GM12878 (cell line): Measurements from ENCODE around the gene LRRFIP2. TPM values are rescaled to one million over a fixed set of nuclear protein-coding genes. Genes with fewer than 3 reads are reported as not detected.

ENCODE experiments used
- CUX1 ChIP-seq: IDR thresholded peaks from 2 replicates; pipeline ENCODE4 v1.6.1; 2012; ENCODE audit warnings: improper control_type of control experiment, low read depth, low read length; ENCODE audit not compliant: insufficient replicate concordance
- EZH2 ChIP-seq: IDR thresholded peaks from 2 replicates; pipeline ENCODE4 v1.6.1; 2012; ENCODE audit warnings: low read depth, mild to moderate bottlenecking, control low read depth, inconsistent platforms, low read length, borderline replicate concordance; ENCODE audit not compliant: control insufficient read depth
- HDGF ChIP-seq: fragments of 450-650 bp; IDR thresholded peaks from 2 replicates; pipeline ENCODE4 v1.6.1; 2016; ENCODE audit warnings: antibody characterized with exemption
- MEF2A ChIP-seq: IDR thresholded peaks from 2 replicates; pipeline ENCODE4 v1.6.1; 2011; ENCODE audit warnings: low read depth, mild to moderate bottlenecking, low read length, moderate library complexity; ENCODE audit not compliant: insufficient read depth
- POLR2AphosphoS5 ChIP-seq: IDR thresholded peaks from 2 replicates; pipeline ENCODE4 v1.6.1; 2011; ENCODE audit warnings: mild to moderate bottlenecking, low read length, inconsistent platforms
- POU2F2 ChIP-seq: IDR thresholded peaks from 3 replicates; pipeline ENCODE4 v1.6.1; 2011; ENCODE audit warnings: low read depth, mild to moderate bottlenecking, low read length, borderline replicate concordance
- RAD21 ChIP-seq: IDR thresholded peaks from 2 replicates; pipeline ENCODE4 v1.6.1; 2011; ENCODE audit warnings: mild to moderate bottlenecking, low read depth, low read length, moderate library complexity; ENCODE audit not compliant: insufficient read depth
- TARDBP ChIP-seq: IDR thresholded peaks from 2 replicates; pipeline ENCODE4 v1.6.1; 2016; ENCODE audit warnings: borderline replicate concordance
- TCF7 ChIP-seq: IDR thresholded peaks from 2 replicates; pipeline ENCODE4 v1.6.1; 2014; ENCODE audit warnings: antibody characterized with exemption, borderline replicate concordance
- YY1 ChIP-seq: IDR thresholded peaks from 2 replicates; pipeline ENCODE4 v1.6.1; 2011; ENCODE audit warnings: low read depth, mild to moderate bottlenecking, low read length
- ZBTB40 ChIP-seq: fragments of 450-650 bp; IDR thresholded peaks from 2 replicates; pipeline ENCODE4 v1.6.1; 2016; ENCODE audit warnings: mild to moderate bottlenecking, moderate library complexity, borderline replicate concordance
- polyA plus RNA-seq, 11 experiments: library from polyadenylated mRNA; depleted of rRNA in 4 of 11; unstranded in 6 of 11; stranded (reverse) in 5 of 11; fragments of >200 nt; fragmentation: Nextera tagmentation in 4 of 11; fragmentation: Illumina TruSeq in 1 of 11; extraction: Ambion mirVana in 4 of 11; extraction: Trizol in 1 of 11; gene quantifications; 1 replicate in 1 of 11; 2 replicates in 10 of 11; pipeline versions ENCODE4 v1.2.1 to v1.2.3, GENCODE V29; 2011 to 2016; ENCODE audit warnings: inconsistent platforms in 2 of 11, missing spikeins in 2 of 11, low read depth in 1 of 11
- total RNA-seq, 4 experiments: library from RNA; depleted of rRNA in 3 of 4; stranded (reverse); fragments of >200 nt in 3 of 4; fragmentation: Illumina TruSeq in 1 of 4; extraction: Trizol in 1 of 4; gene quantifications; 2 replicates each; pipeline versions ENCODE4 v1.2.1 to v1.2.3, GENCODE V29; 2013 to 2021
- TF ChIP-seq, protein P1 (sequence below): IDR thresholded peaks from 2 replicates; pipeline ENCODE4 v1.6.1; 2012; ENCODE audit warnings: mild to moderate bottlenecking, low read depth, low read length
- TF ChIP-seq, protein P2 (sequence below): fragments of 150-350 bp; IDR thresholded peaks from 2 replicates; pipeline ENCODE4 v1.6.1; 2014; ENCODE audit warnings: mild to moderate bottlenecking, low read depth, low read length

The LRRFIP2 gene
- total and polyA plus RNA-seq, 10 of the 15 experiments (the other 5 are each of a cell fraction or from before 2014, with no cell fraction given), result 9.7 to 46.9 (median 38.1) TPM

DNA sequence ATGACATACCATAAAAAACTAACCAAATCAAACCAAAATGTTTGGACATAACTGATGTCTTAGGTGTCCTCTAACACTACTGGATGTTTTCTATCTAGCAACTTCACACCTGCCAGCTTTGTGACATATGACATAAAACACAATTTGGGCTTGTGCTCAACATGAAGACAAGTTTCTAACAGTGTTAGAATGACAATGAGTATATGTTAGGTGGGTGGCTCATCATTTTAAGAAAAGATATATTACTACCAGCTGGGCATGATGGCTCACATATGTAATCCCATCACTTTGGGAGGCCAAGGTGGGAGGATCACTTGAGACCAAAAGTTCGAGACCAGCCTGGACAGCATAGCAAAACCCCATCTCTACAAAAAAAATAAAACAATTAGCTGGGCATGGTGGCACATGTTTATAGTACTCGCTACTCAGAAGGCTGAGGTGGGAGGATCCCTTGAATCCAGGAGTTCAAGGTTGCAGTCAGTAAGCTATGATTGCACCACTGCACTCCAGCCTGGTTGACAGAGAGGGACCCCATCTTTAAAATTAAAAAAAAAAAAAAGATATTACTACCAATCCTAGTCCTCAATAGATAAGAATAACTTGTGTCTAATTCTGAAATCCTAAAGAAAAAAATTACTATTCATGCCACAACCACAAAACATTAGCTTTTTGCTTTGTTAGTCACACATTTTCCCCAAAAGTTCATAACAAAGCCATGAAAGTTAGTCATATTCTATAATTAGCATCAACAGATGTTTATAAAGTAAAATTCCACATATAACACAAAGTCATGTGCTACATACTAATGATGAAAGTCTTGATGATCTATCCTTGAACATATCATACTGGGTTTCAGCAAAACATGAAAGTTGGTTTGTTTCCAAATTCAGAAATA, 59.9 kb downstream of the LRRFIP2 start (continued):
- TF ChIP-seq, protein P1, sequence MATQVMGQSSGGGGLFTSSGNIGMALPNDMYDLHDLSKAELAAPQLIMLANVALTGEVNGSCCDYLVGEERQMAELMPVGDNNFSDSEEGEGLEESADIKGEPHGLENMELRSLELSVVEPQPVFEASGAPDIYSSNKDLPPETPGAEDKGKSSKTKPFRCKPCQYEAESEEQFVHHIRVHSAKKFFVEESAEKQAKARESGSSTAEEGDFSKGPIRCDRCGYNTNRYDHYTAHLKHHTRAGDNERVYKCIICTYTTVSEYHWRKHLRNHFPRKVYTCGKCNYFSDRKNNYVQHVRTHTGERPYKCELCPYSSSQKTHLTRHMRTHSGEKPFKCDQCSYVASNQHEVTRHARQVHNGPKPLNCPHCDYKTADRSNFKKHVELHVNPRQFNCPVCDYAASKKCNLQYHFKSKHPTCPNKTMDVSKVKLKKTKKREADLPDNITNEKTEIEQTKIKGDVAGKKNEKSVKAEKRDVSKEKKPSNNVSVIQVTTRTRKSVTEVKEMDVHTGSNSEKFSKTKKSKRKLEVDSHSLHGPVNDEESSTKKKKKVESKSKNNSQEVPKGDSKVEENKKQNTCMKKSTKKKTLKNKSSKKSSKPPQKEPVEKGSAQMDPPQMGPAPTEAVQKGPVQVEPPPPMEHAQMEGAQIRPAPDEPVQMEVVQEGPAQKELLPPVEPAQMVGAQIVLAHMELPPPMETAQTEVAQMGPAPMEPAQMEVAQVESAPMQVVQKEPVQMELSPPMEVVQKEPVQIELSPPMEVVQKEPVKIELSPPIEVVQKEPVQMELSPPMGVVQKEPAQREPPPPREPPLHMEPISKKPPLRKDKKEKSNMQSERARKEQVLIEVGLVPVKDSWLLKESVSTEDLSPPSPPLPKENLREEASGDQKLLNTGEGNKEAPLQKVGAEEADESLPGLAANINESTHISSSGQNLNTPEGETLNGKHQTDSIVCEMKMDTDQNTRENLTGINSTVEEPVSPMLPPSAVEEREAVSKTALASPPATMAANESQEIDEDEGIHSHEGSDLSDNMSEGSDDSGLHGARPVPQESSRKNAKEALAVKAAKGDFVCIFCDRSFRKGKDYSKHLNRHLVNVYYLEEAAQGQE, result no peak
- TF ChIP-seq, protein P2, sequence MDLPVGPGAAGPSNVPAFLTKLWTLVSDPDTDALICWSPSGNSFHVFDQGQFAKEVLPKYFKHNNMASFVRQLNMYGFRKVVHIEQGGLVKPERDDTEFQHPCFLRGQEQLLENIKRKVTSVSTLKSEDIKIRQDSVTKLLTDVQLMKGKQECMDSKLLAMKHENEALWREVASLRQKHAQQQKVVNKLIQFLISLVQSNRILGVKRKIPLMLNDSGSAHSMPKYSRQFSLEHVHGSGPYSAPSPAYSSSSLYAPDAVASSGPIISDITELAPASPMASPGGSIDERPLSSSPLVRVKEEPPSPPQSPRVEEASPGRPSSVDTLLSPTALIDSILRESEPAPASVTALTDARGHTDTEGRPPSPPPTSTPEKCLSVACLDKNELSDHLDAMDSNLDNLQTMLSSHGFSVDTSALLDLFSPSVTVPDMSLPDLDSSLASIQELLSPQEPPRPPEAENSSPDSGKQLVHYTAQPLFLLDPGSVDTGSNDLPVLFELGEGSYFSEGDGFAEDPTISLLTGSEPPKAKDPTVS, result no peak
- TF ChIP-seq RAD21 (no peak), TARDBP (no peak), ZBTB40 (no peak), CUX1 (no peak), MEF2A (peak; percentile 71; the same call in 1 of the 2 replicates), YY1 (no peak), HDGF (no peak), POLR2AphosphoS5 (no peak), POU2F2 (no peak), TCF7 (no peak), EZH2 (no peak)
- TF ChIP-seq, all 136 proteins: peak for 6
